Panc1 (cell line): ENCODE measurements around the gene DUOX1.

Experiments
- CTCF ChIP-seq: fragments of 450-650 bp; IDR thresholded peaks from 2 replicates; pipeline ENCODE4 v1.5.1; 2017; ENCODE audit warnings: mild to moderate bottlenecking
- POLR2AphosphoS5 ChIP-seq: IDR thresholded peaks from 2 replicates; pipeline ENCODE4 v1.6.1; 2012; ENCODE audit warnings: mild to moderate bottlenecking, low read depth, low read length, moderate library complexity
- SIN3A ChIP-seq: IDR thresholded peaks from 2 replicates; pipeline ENCODE4 v1.6.1; 2012; ENCODE audit warnings: low read depth, mild to moderate bottlenecking, low read length, moderate library complexity, borderline replicate concordance; ENCODE audit not compliant: insufficient read depth

DNA sequence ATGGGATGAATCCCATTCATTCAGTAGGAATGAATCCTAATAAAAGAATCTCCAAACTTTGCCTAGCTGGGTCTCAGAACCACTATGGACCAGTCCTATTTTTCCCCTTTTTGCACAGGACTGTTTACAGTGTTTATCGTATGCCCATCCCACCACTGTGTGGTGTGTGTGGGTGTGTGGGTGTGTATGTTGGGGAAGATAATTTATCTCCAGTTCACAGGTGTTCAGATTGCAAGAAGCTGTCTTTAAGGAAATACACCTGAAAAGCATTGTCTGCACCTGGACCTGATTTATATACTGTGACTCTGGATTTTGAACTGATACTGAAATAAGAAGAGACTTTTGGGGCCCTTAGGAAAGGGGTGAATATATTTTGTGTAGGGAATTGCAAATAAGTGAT, 82.7 kb downstream of the DUOX1 start:
- no peak for TF ChIP-seq CTCF
- no peak for TF ChIP-seq SIN3A
- no peak for TF ChIP-seq POLR2AphosphoS5
